GM12878 (cell line): ENCODE measurements around the gene ELMO3. TPM values are rescaled to one million over a fixed set of nuclear protein-coding genes. Genes with fewer than 3 reads are reported as not detected.

ENCODE experiments used
- BCLAF1 ChIP-seq: fragments of 450-650 bp; IDR thresholded peaks from 2 replicates; pipeline ENCODE4 v1.6.1; 2017; ENCODE audit warnings: antibody characterized with exemption, mild to moderate bottlenecking, moderate library complexity
- E4F1 ChIP-seq: fragments of 450-650 bp; IDR thresholded peaks from 2 replicates; pipeline ENCODE4 v1.6.1; 2018; ENCODE audit warnings: borderline replicate concordance, mild to moderate bottlenecking; ENCODE audit not compliant: partially characterized antibody
- EED ChIP-seq: sonication (generic); IDR thresholded peaks from 2 replicates; pipeline ENCODE4 v1.6.1; 2016; ENCODE audit warnings: antibody characterized with exemption, low read depth
- EZH2 ChIP-seq: IDR thresholded peaks from 2 replicates; pipeline ENCODE4 v1.6.1; 2012; ENCODE audit warnings: low read depth, mild to moderate bottlenecking, control low read depth, inconsistent platforms, low read length, borderline replicate concordance; ENCODE audit not compliant: control insufficient read depth
- HDGF ChIP-seq: fragments of 450-650 bp; IDR thresholded peaks from 2 replicates; pipeline ENCODE4 v1.6.1; 2016; ENCODE audit warnings: antibody characterized with exemption
- IKZF1 ChIP-seq: fragments of 450-650 bp; conservative IDR thresholded peaks from 2 replicates; pipeline ENCODE4 v1.6.1; 2017; ENCODE audit warnings: antibody characterized with exemption, mild to moderate bottlenecking
- JUNB ChIP-seq: IDR thresholded peaks from 2 replicates; pipeline ENCODE4 v1.6.1; 2016; ENCODE audit warnings: antibody characterized with exemption, mild to moderate bottlenecking
- KDM1A ChIP-seq: fragments of 200-600 bp; sonication (generic); IDR thresholded peaks from 2 replicates; pipeline ENCODE4 v1.6.1; 2016; ENCODE audit warnings: borderline replicate concordance
- NBN ChIP-seq: fragments of 450-650 bp; IDR thresholded peaks from 2 replicates; pipeline ENCODE4 v1.6.1; 2016
- PAX8 ChIP-seq: fragments of 450-650 bp; IDR thresholded peaks from 2 replicates; pipeline ENCODE4 v1.6.1; 2017; ENCODE audit warnings: mild to moderate bottlenecking, moderate library complexity
- RB1 ChIP-seq: fragments of 450-650 bp; formaldehyde crosslinking; IDR thresholded peaks from 2 replicates; pipeline ENCODE4 v1.6.1; 2017; ENCODE audit warnings: mild to moderate bottlenecking, borderline replicate concordance
- RBBP5 ChIP-seq: fragments of 200-600 bp; sonication (generic); conservative IDR thresholded peaks from 2 replicates; pipeline ENCODE4 v1.6.1; 2016
- SMAD1 ChIP-seq: fragments of 450-650 bp; IDR thresholded peaks from 2 replicates; pipeline ENCODE4 v1.6.1; 2018; ENCODE audit warnings: mild to moderate bottlenecking, low read depth; ENCODE audit not compliant: partially characterized antibody
- SMAD5 ChIP-seq: IDR thresholded peaks from 2 replicates; pipeline ENCODE4 v1.6.1; 2016; ENCODE audit warnings: antibody characterized with exemption, low read depth
- SP1 ChIP-seq: IDR thresholded peaks from one replicate; pipeline ENCODE4 v1.6.1; 2011; ENCODE audit warnings: low read depth, low read length
- SREBF1 ChIP-seq: IDR thresholded peaks from 2 replicates; pipeline ENCODE4 v1.6.1; 2012; ENCODE audit warnings: mild to moderate bottlenecking, low read length
- SUPT20H ChIP-seq: IDR thresholded peaks from 2 replicates; pipeline ENCODE4 v1.6.1; 2011; ENCODE audit warnings: low read depth, mild to moderate bottlenecking, low read length, moderate library complexity, borderline replicate concordance; ENCODE audit not compliant: control insufficient read depth
- TCF3 ChIP-seq: IDR thresholded peaks from 2 replicates; pipeline ENCODE4 v1.6.1; 2012; ENCODE audit warnings: low read depth, mild to moderate bottlenecking, low read length, borderline replicate concordance; ENCODE audit not compliant: insufficient read depth
- USF2 ChIP-seq: IDR thresholded peaks from 2 replicates; pipeline ENCODE4 v1.6.1; 2011; ENCODE audit warnings: low read depth, low read length, improper control_type of control experiment, borderline replicate concordance
- ZBTB11 ChIP-seq: fragments of 450-650 bp; formaldehyde crosslinking; IDR thresholded peaks from 2 replicates; pipeline ENCODE4 v1.5.0; 2022; ENCODE audit warnings: mild to moderate bottlenecking, missing genetic modification characterization
- polyA plus RNA-seq, 11 experiments: library from polyadenylated mRNA; depleted of rRNA in 4 of 11; unstranded in 6 of 11; stranded (reverse) in 5 of 11; fragments of >200 nt; fragmentation: Nextera tagmentation in 4 of 11; fragmentation: Illumina TruSeq in 1 of 11; extraction: Ambion mirVana in 4 of 11; extraction: Trizol in 1 of 11; gene quantifications; 1 replicate in 1 of 11; 2 replicates in 10 of 11; pipeline versions ENCODE4 v1.2.1 to v1.2.3, GENCODE V29; 2011 to 2016; ENCODE audit warnings: inconsistent platforms in 2 of 11, missing spikeins in 2 of 11, low read depth in 1 of 11
- total RNA-seq, 4 experiments: library from RNA; depleted of rRNA in 3 of 4; stranded (reverse); fragments of >200 nt in 3 of 4; fragmentation: Illumina TruSeq in 1 of 4; extraction: Trizol in 1 of 4; gene quantifications; 2 replicates each; pipeline versions ENCODE4 v1.2.1 to v1.2.3, GENCODE V29; 2013 to 2021
- TF ChIP-seq, protein P1 (sequence below): fragments of 450-650 bp; IDR thresholded peaks from 2 replicates; pipeline ENCODE4 v1.6.1; 2014; ENCODE audit warnings: mild to moderate bottlenecking

ELMO3 gene
- total and polyA plus RNA-seq, 10 of the 15 experiments (the other 5 are each of a cell fraction or from before 2014, with no cell fraction given): 0.05 to 4.7 (median 0.96) TPM; not detected in 1

- TF ChIP-seq E4F1 (no peak), ZBTB11 (CRISPR knock-in tag) (no peak), TCF3 (no peak), EED (no peak), KDM1A (no peak), SUPT20H (no peak), JUNB (no peak), BCLAF1 (no peak), PAX8 (no peak), NBN (0 out of 2 replicates have a peak, but pooled peaks have one; percentile 39), RB1 (peak; percentile 68; the same call in 1 of the 2 replicates), SREBF1 (no peak), IKZF1 (0 out of 2 replicates have a peak, but pooled peaks have one; percentile 29), SP1 (peak; percentile 20), RBBP5 (no peak), USF2 (no peak), EZH2 (no peak), SMAD5 (no peak), SMAD1 (no peak), HDGF (no peak)
- TF ChIP-seq, protein P1, sequence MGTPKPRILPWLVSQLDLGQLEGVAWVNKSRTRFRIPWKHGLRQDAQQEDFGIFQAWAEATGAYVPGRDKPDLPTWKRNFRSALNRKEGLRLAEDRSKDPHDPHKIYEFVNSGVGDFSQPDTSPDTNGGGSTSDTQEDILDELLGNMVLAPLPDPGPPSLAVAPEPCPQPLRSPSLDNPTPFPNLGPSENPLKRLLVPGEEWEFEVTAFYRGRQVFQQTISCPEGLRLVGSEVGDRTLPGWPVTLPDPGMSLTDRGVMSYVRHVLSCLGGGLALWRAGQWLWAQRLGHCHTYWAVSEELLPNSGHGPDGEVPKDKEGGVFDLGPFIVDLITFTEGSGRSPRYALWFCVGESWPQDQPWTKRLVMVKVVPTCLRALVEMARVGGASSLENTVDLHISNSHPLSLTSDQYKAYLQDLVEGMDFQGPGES: no peak
Observed at GRCh38 chr16:67184995-67185650, 13.8 kb upstream of the ELMO3 start (continued).
